Activated B cell treated with CpG ODN at 0.5 μM for 24 hours (primary cell): ENCODE data around the gene SETD4. TPM values are rescaled to one million over a fixed set of nuclear protein-coding genes. Genes with fewer than 3 reads are reported as not detected.

ENCODE experiments used
- ATAC-seq: fragments of 200-7000 bp; cut with Tn5 transposase; one replicate; pipeline ENCODE4 v1.10.0; 2021; ENCODE audit warnings: low read depth, mild to moderate bottlenecking, moderate library complexity
- CTCF ChIA-PET: fragments of 350-600 bp; sonication (Branson Sonifier 250); formaldehyde crosslinking; loops from one replicate; lab custom pipeline; 2021; ENCODE audit warnings: antibody characterized with exemption; lab: Charles Lee
- POLR2A ChIA-PET: fragments of 350-600 bp; sonication (Branson Sonifier 250); formaldehyde crosslinking; loops from one replicate; lab custom pipeline; 2021; ENCODE audit warnings: antibody characterized with exemption; lab: Charles Lee
- DNase-seq: peaks from one replicate; pipeline ENCODE4 v3.0.0; 2022
- H3K27ac Mint-ChIP-seq: one replicate; pipeline ENCODE4 v1.8.0; 2020; ENCODE audit warnings: mixed read lengths
- H3K27me3 Mint-ChIP-seq: one replicate; pipeline ENCODE4 v1.8.0; 2021; ENCODE audit warnings: mixed read lengths
- H3K36me3 Mint-ChIP-seq: one replicate; pipeline ENCODE4 v1.8.0; 2021; ENCODE audit warnings: low read depth, mixed read lengths
- H3K4me1 Mint-ChIP-seq: one replicate; pipeline ENCODE4 v1.8.0; 2021; ENCODE audit warnings: mixed read lengths
- H3K4me3 Mint-ChIP-seq: one replicate; pipeline ENCODE4 v1.8.0; 2020; ENCODE audit warnings: mild to moderate bottlenecking, mixed read lengths
- H3K9me3 Mint-ChIP-seq: one replicate; pipeline ENCODE4 v1.8.0; 2020; ENCODE audit warnings: mixed read lengths
- intact Hi-C: fragments of 100-400 bp; cut with micrococcal nuclease; formaldehyde crosslinking; loops from one replicate; pipeline ENCODE4 v1.15.1; 2024
- total RNA-seq: library from RNA; stranded (reverse); gene quantifications from 2 replicates; pipeline ENCODE4 v1.2.3, GENCODE V29; 2022
- TF ChIP-seq, protein P1 (sequence below): fragments of 200-600 bp; IDR thresholded peaks from one replicate; pipeline ENCODE4 v1.8.0; 2022; ENCODE audit warnings: antibody characterized with exemption, mild to moderate bottlenecking

The SETD4 gene
- total RNA-seq, 1 donor from 2014 or later, result 40.4 TPM

GRCh38 chr21:36061445-36061844 is 1.1 kb upstream of the SETD4 start:
- no peak for ATAC-seq
- TF ChIP-seq, protein P1, sequence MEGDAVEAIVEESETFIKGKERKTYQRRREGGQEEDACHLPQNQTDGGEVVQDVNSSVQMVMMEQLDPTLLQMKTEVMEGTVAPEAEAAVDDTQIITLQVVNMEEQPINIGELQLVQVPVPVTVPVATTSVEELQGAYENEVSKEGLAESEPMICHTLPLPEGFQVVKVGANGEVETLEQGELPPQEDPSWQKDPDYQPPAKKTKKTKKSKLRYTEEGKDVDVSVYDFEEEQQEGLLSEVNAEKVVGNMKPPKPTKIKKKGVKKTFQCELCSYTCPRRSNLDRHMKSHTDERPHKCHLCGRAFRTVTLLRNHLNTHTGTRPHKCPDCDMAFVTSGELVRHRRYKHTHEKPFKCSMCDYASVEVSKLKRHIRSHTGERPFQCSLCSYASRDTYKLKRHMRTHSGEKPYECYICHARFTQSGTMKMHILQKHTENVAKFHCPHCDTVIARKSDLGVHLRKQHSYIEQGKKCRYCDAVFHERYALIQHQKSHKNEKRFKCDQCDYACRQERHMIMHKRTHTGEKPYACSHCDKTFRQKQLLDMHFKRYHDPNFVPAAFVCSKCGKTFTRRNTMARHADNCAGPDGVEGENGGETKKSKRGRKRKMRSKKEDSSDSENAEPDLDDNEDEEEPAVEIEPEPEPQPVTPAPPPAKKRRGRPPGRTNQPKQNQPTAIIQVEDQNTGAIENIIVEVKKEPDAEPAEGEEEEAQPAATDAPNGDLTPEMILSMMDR, result no peak
- Mint-ChIP-seq H3K36me3 (peaks cover 27% of the 10 kb centered on the region), H3K4me3 (no peak overlapping the region), H3K27me3 (no peaks in the 10 kb centered on the region), H3K9me3 (no peaks in the 10 kb centered on the region), H3K27ac (no peak overlapping the region), H3K4me1 (peaks cover 20% of the 10 kb centered on the region)
- ChIA-PET CTCF (no interaction called here), POLR2A (no interaction called here)
- intact Hi-C loops, result loop anchor here (2.0 to 10.0 kb wide), 5 partner anchors 15 to 1987 kb away; partner anchors contain the start of genes MRPS6, RUNX1 and SLC5A3
- no peak for DNase-seq

DNA sequence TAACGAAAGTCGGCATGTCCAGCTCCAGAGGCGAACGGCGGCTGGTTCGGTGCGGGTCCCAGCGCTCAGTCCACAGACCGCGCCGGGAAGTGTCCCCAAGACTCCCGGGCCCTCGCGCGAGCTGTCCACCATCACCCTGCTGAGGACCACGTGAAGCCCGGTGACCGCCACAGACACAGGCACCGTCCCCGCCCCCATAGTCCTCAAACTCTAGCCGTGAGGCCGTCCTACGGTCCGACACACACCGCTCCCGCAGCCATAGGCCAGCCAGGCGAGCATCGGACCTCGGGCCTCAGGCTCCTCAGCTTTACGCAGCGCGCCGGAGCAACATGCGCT is 535 bp downstream of the SETD4 start:
- Mint-ChIP-seq H3K27me3 (no peaks in the 10 kb centered on the region), H3K9me3 (no peaks in the 10 kb centered on the region), H3K27ac (peak overlapping the region; percentile 96), H3K36me3 (peaks cover 43% of the 10 kb centered on the region), H3K4me1 (peaks cover 20% of the 10 kb centered on the region), H3K4me3 (peak overlapping the region; percentile 95)
- ATAC-seq (peak; percentile 36), DNase-seq (no peak)
- intact Hi-C loops, result loop anchor here (1.0 to 10.0 kb wide), 9 partner anchors 10 to 1985 kb away; partner anchors contain the start of genes CBR3, DOP1B, MRPS6 and RUNX1
- ChIA-PET CTCF (interaction anchor here (0.5 to 2.0 kb wide), 5 partner anchors 10 to 1008 kb away, joined by 3 to 12 read pairs (median 3); partner anchors contain the start of gene CBR1), POLR2A (interaction anchor here (0.5 to 2.2 kb wide), 27 partner anchors 9 to 1198 kb away, joined by 3 to 60 read pairs (median 4); partner anchors contain the start of genes CBR1, CBR3 and MORC3)
- TF ChIP-seq, protein P1, result no peak

DNA sequence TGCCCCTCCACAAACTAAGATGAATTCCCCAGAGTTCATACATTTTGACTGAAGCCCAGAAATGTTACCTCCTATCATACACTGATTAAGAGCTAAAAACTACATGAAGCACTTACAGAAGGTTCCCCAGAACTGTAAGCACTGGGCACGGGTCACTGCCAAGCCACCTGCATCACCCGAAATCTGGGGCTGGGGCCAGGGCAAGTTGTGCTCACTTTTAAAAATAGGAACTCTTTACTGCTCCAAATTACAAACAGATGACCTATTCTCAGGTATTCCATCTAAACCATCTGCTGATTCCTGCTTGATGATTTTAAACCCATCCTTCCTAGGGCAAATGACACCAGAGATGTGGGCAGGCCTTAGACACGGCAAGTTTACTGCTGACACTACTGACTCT is 4.8 kb downstream of the SETD4 start:
- H3K36me3 Mint-ChIP-seq, result peaks cover 68% of the 10 kb centered on the region
- peaks cover 16% of the 10 kb centered on the region for H3K4me1 Mint-ChIP-seq
- ATAC-seq (no peak), DNase-seq (no peak)
- H3K4me3 Mint-ChIP-seq, result no peak overlapping the region
- no peaks in the 10 kb centered on the region for H3K27me3 Mint-ChIP-seq
- H3K9me3 Mint-ChIP-seq, result no peaks in the 10 kb centered on the region
- POLR2A ChIA-PET, result no interaction called here
- TF ChIP-seq, protein P1, result no peak
- intact Hi-C loops, result no loop called here
- CTCF ChIA-PET, result interaction anchor here (1.4 kb wide), 1 partner anchor 49 kb away, joined by 3 read pairs; no protein-coding TSS in a partner anchor
- H3K27ac Mint-ChIP-seq, result no peak overlapping the region

DNA sequence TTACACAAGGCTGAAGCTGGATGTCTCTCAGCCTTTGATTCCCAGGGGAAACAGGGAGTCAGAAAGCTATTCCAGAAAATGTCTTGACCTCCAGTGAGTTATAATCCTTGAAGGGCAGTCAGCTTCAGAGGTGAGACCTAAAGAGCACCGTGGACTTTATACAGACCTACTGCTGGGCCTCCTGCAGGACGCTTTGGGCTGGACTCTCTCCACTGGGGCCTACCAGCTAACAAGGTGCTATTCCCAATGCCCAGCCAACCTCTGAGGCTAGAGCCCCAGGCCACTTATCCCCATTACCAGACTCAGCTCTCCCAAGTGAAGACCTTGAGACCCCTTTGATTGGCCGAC is 6.6 kb downstream of the SETD4 start:
- no peak overlapping the region for H3K27ac Mint-ChIP-seq
- peaks cover 10% of the 10 kb centered on the region for H3K4me1 Mint-ChIP-seq
- ChIA-PET POLR2A (interaction anchor here (0.6 kb wide), 1 partner anchor 12 kb away, joined by 4 read pairs; no protein-coding TSS in a partner anchor), CTCF (interaction anchor here (1.0 to 1.6 kb wide), 3 partner anchors 9 to 51 kb away, joined by 3 to 5 read pairs (median 3); no protein-coding TSS in a partner anchor)
- no peak overlapping the region for H3K4me3 Mint-ChIP-seq
- H3K27me3 Mint-ChIP-seq, result no peaks in the 10 kb centered on the region
- TF ChIP-seq, protein P1, result no peak
- ATAC-seq (no peak), DNase-seq (no peak)
- no peaks in the 10 kb centered on the region for H3K9me3 Mint-ChIP-seq
- H3K36me3 Mint-ChIP-seq, result peaks cover 79% of the 10 kb centered on the region
- intact Hi-C loops, result no loop called here

- H3K4me3 Mint-ChIP-seq, result no peak overlapping the region
- no peak overlapping the region for H3K27ac Mint-ChIP-seq
- H3K4me1 Mint-ChIP-seq, result peaks cover 6% of the 10 kb centered on the region
- ChIA-PET POLR2A (no interaction called here), CTCF (interaction anchor here (1.0 to 1.1 kb wide), 2 partner anchors 9 to 52 kb away, joined by 3 read pairs; no protein-coding TSS in a partner anchor)
- DNase-seq (no peak), ATAC-seq (no peak)
- H3K36me3 Mint-ChIP-seq, result peaks cover 78% of the 10 kb centered on the region
- intact Hi-C loops, result no loop called here
- H3K9me3 Mint-ChIP-seq, result no peaks in the 10 kb centered on the region
- TF ChIP-seq, protein P1, result no peak
- no peaks in the 10 kb centered on the region for H3K27me3 Mint-ChIP-seq
These were observed 7.2 kb downstream of the SETD4 start for GRCh38 chr21:36052860-36053714.
